ENCODE results near the gene CHTF18.

DNA sequence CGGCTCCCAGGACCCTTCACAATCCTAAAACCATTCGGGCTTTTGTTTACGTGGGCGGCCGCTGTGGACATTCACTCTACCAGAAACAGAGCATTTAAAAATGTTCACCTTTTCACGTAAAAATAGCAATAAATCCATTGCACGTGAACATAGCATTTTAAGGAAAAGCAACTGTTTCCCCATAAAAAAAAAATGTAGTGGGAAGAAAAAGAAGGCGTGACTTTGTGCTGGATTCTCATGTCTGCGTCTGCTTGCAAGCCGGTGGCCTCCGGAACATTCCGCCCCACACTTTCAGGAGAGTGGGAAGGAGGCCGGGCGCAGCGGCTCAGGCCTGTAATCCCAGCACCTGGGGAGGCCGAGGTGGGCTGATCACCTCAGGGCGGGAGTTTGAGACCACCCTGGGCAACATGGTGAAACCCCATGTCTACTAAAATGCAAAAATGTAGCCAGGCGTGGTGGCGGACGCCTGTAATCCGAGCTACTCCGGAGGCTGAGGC lies 25.5 kb downstream of the CHTF18 start:
- no peak for TF ChIP-seq EZH2 (IDR thresholded peaks at IDR 0.05; ENCODE audit: low read length)
- TF ChIP-seq, protein P1, sequence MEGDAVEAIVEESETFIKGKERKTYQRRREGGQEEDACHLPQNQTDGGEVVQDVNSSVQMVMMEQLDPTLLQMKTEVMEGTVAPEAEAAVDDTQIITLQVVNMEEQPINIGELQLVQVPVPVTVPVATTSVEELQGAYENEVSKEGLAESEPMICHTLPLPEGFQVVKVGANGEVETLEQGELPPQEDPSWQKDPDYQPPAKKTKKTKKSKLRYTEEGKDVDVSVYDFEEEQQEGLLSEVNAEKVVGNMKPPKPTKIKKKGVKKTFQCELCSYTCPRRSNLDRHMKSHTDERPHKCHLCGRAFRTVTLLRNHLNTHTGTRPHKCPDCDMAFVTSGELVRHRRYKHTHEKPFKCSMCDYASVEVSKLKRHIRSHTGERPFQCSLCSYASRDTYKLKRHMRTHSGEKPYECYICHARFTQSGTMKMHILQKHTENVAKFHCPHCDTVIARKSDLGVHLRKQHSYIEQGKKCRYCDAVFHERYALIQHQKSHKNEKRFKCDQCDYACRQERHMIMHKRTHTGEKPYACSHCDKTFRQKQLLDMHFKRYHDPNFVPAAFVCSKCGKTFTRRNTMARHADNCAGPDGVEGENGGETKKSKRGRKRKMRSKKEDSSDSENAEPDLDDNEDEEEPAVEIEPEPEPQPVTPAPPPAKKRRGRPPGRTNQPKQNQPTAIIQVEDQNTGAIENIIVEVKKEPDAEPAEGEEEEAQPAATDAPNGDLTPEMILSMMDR (optimal IDR thresholded peaks at IDR 0.05 in 1 of 3, IDR thresholded peaks at IDR 0.05 in 1 of 3, conservative IDR thresholded peaks at IDR 0.05 in 1 of 3; ENCODE audit: extremely low read depth in 1 of 3, insufficient read depth in 2 of 3, low read length in 3 of 3), result no peak

All from keratinocyte (primary cell).